GM21390 (cell line): Measurements from ENCODE around the gene COQ7.

Source experiments
- ATAC-seq: cut with Tn5 transposase; IDR thresholded peaks from one replicate; pipeline ENCODE4 v1.9.1; 2021; ENCODE audit not compliant: unreplicated experiment

The COQ7 gene

DNA sequence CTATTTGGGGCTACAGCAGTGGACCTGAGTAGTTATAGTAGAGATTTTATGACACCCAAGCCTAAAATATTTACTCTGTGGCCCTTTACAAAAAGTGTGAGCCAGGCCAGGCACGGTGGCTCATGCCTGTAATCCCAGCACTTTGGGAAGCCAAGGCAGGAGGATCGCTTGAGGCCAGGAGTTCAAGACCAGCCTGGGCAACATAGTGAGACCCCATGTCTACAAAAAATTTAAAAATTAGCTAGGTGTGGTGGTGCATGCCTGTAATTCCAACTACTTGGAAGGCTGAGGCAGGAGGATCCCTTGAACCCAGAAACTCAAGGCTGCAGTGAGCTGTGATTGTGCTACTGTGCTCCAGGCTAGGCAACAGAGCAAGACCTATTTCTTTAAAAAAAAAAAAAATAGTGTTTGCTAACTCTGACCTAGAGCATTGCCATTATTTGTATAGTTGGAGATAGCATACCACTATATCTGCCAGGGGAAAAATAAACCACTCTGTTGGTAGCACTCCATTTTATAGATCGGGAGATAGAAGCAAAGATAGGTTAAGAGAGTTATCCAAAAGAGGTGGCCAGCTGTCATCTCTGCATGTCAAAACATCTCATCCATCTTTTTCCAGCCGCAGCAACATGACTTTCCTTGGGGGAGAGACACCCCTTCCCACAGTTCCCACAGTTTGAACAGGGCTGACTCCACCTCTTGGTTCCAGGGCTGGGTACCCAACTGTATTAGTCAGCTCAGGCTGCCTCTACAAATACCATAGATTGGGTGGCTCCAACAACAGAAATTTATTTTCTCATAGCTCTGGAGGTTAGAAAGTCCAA, 43.3 kb downstream of the COQ7 start:
- ATAC-seq: no peak

GRCh38 chr16:19112099-19112407, 44.6 kb downstream of the COQ7 start:
- ATAC-seq: no peak

DNA sequence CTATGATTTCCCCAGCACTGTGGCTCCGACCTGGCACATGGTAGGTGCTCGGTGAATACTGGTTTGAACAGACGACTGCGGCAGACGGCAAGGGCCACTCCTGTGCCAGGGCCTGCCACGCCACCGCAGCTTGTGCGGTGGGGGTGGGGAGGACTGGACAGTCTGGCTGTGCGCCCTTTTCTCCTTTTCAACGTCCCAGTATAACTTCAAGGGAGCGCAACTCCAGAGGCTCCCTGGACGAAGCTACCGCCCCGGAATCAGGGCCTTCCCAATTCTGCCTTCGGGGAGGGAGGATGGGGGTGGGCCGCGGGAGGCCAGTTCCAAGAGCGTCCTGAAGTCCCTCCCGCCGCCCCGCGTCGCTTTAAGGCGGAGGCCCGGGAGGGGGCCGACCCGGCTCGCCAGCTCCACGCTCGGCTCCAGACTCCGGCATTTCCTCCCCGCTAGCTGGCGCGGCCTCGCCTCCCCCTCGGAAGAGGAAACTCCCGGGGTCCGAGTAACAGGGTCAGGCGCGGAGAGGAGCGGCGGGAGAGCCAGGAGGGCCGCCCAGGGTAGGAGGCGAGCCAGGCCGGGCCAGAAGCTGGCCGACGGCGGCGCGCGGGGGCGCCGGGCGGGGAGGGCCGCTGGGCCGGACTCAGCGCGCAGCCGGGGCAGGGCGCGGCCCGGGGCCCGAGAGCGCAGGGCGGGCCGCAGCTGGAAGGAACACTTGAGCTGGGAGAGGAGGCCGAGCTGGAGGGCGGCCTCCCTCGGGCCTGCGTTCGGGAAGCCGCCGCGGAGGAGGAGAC, 46.4 kb downstream of the COQ7 start, which contains the start of gene ITPRIPL2:
Gene ITPRIPL2 (plus strand): TSS at position 388 of the 782 bp plus-strand sequence. CDS start 498 bp downstream, outside the sequence.
- ATAC-seq: no peak

GRCh38 chr16:19114359-19115147, 47.1 kb downstream of the COQ7 start:
- no peak for ATAC-seq

- ATAC-seq: no peak
These were observed 48.0 kb downstream of the COQ7 start for GRCh38 chr16:19115148-19116021.

GRCh38 chr16:19116711-19117449, 49.5 kb downstream of the COQ7 start:
- no peak for ATAC-seq

DNA sequence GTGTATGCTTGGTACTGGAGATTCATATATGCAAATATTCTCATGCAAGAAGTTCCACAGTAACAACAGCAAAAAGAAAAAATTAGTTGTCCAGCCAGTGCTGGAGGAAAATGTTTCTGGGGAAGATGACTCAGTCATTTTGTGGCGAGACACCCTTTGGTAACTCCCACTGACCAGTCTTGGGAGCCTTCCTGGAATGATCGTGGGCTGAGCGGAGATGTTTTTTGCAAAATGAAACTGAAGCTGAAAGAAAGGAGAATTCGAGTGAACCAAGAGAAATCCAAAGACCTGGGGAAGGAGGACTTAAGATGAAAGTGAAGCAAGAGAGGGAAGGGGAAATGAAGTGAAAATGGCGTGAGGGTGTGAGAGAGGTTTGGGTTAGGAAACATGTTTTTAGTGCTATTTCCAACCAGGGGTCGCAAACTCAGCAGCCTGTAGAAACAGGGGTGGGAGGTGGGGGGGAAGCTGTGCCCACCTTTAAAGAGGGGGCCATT, 51.6 kb downstream of the COQ7 start:
- ATAC-seq: no peak

DNA sequence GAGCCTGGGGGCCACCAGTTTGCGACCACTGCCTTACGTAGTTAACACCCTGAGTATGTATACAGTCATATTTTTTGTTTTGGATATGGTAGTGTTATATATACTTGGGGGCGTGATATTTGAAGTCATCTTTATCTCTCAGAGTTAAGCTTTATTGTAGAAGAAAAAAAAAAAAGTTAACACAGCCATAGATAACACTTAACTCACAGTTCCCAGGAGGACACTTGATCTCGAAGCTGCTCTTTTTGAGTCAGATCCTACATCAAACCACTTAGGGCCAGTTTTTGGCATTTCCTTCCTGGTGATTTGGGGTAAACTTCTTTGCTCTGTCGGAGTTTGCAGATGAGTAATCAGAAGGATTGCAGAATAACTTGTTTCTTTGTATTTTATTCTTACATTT, 52.1 kb downstream of the COQ7 start:
- no peak for ATAC-seq

DNA sequence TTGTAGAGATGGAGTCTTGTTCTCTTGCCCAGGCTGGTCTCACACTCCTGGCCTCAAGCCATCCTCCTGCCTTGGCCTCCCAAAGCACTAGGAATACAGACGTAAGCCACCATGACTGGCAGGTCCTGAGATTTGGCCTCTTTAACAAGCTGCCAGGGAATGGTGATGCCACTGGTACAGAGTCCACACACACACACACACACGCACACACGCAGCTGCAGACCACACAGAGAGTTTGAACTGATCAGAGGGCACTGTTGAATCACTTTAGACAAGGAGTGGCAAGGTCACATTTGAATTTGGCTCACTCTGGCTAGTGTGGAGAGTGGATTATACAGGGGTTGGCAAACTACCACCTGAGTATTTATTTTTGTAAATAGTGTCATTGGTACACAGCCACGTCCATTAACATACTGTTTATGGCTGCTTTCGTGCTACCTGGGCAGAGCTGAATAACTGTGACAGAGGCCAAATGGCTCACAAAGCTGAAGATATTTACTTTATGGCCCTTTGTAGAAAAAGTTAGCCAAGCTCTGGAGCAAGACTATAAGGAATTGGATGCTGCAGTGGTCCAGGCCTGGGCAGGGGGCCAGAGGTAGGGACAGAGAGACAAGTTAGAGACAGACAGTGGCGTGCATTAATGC, 56.2 kb downstream of the COQ7 start:
- no peak for ATAC-seq

GRCh38 chr16:19126300-19126699, 58.9 kb downstream of the COQ7 start:
- no peak for ATAC-seq

DNA sequence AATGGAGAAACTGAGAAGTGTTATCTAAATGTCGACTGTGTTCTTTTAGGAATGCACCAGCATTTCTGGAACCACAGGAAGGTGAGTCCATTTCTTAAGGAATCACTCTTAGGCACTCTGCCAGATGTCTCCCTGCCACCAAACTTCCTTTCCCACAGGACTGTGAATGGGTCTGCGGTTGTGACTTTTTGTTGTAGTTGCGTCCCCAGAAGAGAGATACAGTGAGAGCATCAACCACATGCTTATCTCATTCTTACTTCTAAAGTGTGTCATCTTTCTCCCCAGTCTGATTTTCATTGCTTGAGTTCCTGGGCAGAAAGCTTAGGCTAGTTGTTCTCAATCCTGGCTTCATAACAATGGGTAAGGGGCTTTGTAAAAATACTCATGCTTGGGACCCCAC, 59.8 kb downstream of the COQ7 start:
- peak; percentile 27 for ATAC-seq

GRCh38 chr16:19127674-19128131, 60.3 kb downstream of the COQ7 start:
- ATAC-seq: peak; percentile 64

- ATAC-seq: no peak
These were observed 61.2 kb downstream of the COQ7 start for GRCh38 chr16:19128454-19129200.
